Fibroblast of skin of left quadriceps (primary cell): ENCODE results near the gene P2RY6.
A peak's percentile ranks its signal among the peaks of the same experiment; 100 is the strongest.

ENCODE experiments used
- DNase-seq, 2 experiments: peaks; one replicate each; pipeline ENCODE4 v3.0.0-alpha.2; 2013; ENCODE audit warnings: low read depth in 2 of 2

Gene P2RY6

GRCh38 chr11:73334384-73335203, 62.5 kb downstream of the P2RY6 start:
- DNase-seq = peak in 1 of 2 experiments; percentile 38

GRCh38 chr11:73335204-73335923, 63.2 kb downstream of the P2RY6 start:
- DNase-seq = peak; percentile 80 to 86

GRCh38 chr11:73337846-73338245, 65.7 kb downstream of the P2RY6 start:
- no peak for DNase-seq

GRCh38 chr11:73338279-73338678, 66.1 kb downstream of the P2RY6 start:
- no peak for DNase-seq

- DNase-seq = no peak
Measured at GRCh38 chr11:73340164-73340563, 68.0 kb downstream of the P2RY6 start.

- DNase-seq = no peak
Measured at GRCh38 chr11:73342633-73343032, 70.5 kb downstream of the P2RY6 start.

GRCh38 chr11:73343076-73343873, 71.1 kb downstream of the P2RY6 start:
- DNase-seq = no peak

GRCh38 chr11:73344191-73344607, 72.1 kb downstream of the P2RY6 start:
- no peak for DNase-seq

- DNase-seq = no peak
Measured at GRCh38 chr11:73345481-73346160, 73.5 kb downstream of the P2RY6 start.

GRCh38 chr11:73346186-73346935, 74.2 kb downstream of the P2RY6 start:
- DNase-seq = no peak

GRCh38 chr11:73347067-73347466, 74.9 kb downstream of the P2RY6 start:
- no peak for DNase-seq
